Forelimb muscle (tissue), 1 donor: ENCODE data around the gene GATAD1. TPM values are rescaled to one million over a fixed set of nuclear protein-coding genes. Genes with fewer than 3 reads are reported as not detected.
"Not testable (repeated sequence)": the region's sequence is repeated elsewhere in the genome, so short reads cannot be mapped to it uniquely, and the experiment has no call there.

ENCODE experiments used
- DNase-seq: peaks from one replicate; pipeline ENCODE4 v3.0.0-alpha.2; 2013; ENCODE audit warnings: low read depth
- polyA plus RNA-seq: library from polyadenylated mRNA; unstranded; fragments of 120-200 nt; gene quantifications from one replicate; pipeline ENCODE4 v1.2.1, GENCODE V29; 2013; ENCODE audit not compliant: insufficient read length

Gene GATAD1
- 24.9 TPM for polyA plus RNA-seq

GRCh38 chr7:92447345-92448204 lies at the start of gene GATAD1:
GATAD1 (plus strand) TSS chr7:92447482; CDS start chr7:92447730, 248 bp downstream.
- DNase-seq: peak; percentile 82

DNA sequence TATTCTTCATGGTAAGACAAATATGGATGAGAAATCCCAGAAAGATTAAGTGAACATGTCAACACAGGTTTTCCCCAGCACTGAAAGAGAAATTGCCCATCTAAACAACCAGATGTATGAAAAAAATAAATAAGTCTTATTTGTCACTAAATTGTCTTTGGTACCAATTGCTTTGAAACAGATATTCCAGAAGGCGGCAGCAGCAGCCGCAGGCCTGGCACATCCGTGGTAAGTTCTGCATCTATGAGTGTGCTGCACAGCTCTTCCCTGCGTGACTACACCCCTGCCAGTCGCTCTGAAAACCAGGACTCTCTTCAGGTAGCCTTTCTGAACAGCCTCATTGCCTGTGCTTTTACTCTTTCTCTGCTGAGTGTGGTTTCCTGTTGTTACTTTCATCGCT lies 49.7 kb upstream of the GATAD1 start:
- DNase-seq: no peak

- DNase-seq: no peak
Observed at GRCh38 chr7:92400013-92400412, 47.3 kb upstream of the GATAD1 start.

- DNase-seq: no peak
Observed at GRCh38 chr7:92402920-92403759, 44.1 kb upstream of the GATAD1 start.

DNA sequence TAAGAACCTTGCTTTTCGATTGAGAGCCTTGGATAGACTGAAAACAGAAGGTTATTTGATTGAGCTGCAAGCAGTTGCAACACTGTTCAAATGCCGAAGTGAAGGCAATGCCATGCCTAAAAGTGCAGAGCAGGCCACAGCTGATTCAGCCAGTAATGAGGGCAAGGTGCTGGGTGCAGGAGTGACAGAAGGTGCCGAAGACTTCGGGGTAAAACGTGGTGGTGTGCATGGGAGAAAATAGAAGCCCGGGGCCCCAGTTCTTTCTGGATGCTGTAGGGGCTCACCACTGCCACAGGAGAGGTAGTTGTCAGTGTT lies 43.6 kb upstream of the GATAD1 start:
- DNase-seq: no peak

DNA sequence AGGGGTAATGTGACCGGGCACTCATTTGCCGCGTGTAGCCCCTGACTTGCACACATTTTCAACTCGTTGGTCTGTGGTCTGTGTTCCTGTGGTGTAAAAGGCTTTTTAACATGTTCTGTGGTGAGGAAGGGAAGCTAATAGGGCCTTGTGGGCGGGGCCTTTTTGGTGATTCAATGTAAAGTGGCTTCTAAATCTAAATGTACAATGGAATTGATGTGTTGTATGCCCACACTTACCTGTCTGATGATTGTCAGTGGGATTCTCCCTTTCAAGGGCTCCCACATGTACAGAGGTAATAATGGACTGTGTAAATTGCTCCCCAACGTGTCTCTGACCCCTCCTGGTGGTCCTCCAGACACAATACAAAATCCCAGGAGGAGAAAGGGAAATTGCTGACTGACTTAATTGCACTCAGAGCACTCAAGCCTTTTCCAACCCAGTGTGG lies 43.1 kb upstream of the GATAD1 start:
- DNase-seq: no peak

GRCh38 chr7:92409357-92409756 lies 37.9 kb upstream of the GATAD1 start:
- DNase-seq: no peak

GRCh38 chr7:92410162-92410561 lies 37.1 kb upstream of the GATAD1 start:
- DNase-seq: not testable (repeated sequence)

GRCh38 chr7:92412745-92413144 lies 34.5 kb upstream of the GATAD1 start:
- DNase-seq: no peak

- DNase-seq: no peak
Observed at GRCh38 chr7:92413550-92413949, 33.7 kb upstream of the GATAD1 start.

GRCh38 chr7:92415225-92415624 lies 32.1 kb upstream of the GATAD1 start:
- DNase-seq: no peak

GRCh38 chr7:92417913-92418312 lies 29.4 kb upstream of the GATAD1 start:
- DNase-seq: no peak

DNA sequence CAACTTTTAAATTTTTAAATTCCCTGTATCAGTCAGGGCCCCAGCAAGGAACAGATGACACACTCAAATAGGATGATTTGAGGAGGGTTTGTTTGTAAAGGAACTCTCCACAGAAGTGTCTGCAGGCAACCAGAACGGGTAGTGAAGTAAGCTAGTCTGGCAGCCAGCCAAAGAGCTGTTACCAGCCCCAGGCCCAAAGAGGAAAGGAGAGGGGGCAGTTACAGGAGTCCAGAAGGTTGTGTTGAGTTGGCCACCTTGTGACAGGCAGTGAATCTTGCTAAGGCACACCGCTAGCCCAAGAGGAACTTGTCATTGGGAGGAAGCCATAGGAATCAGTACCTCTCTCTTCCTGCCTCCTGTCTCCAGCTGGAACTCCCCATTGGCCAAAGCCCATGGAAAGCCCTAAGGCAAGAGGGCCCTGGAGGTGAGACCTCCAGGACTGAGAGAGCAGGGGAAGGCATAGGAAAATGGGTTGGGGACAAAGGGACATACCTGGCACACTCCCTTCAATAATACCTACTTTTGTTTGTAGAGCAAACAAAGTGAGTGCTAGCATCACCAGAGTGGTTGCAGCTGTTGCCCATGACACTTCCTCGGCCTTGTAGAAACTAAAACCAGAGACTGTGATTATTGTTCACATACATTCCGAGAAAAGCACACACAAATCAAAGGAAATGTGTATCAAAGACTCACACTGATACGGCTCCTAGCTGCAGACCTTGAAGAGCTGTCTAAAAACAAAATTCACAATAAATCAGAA lies 25.4 kb upstream of the GATAD1 start:
- DNase-seq: no peak

DNA sequence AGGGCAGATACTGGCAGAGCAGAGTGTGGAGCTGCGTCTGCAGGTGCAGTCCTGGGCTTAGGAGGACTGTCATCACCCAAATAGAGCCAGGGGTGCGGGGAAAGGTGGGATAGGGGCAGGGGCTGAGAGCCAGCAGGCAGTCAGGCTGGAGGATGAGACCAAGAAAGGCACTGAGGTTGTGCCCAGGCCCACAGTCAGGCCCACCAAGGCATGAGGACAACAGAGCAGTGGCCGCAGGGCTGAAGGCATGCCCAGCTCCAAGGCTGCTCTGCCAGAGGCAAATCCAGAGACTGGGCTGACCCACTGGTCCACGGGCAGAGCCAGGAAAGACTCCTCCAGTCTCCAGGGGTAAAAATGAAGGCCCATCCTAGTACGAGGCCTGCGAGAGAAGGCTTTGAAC lies 24.4 kb upstream of the GATAD1 start:
- no peak for DNase-seq

DNA sequence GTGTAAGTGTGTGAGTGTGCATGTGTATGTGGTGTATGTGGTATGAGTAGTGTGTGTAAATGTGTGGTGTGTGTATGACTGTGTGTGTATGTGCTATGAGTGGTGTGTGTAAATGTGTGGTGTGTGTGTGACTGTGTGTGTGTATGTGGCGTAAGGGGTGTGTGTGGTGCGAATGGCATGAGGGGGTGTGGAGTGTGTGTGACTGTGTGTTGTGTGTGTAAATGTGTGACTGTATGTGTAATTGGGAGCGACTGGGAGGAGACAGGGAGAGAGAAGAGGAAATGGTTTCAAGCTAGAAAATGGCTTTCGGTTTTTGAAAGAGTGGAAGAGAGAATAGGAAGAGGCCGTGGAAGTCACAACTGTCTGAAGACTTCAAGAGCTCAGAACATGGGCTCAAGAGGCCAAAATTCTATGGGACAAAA lies 23.6 kb upstream of the GATAD1 start:
- no peak for DNase-seq

GRCh38 chr7:92425311-92425947 lies 21.9 kb upstream of the GATAD1 start:
- no peak for DNase-seq

DNA sequence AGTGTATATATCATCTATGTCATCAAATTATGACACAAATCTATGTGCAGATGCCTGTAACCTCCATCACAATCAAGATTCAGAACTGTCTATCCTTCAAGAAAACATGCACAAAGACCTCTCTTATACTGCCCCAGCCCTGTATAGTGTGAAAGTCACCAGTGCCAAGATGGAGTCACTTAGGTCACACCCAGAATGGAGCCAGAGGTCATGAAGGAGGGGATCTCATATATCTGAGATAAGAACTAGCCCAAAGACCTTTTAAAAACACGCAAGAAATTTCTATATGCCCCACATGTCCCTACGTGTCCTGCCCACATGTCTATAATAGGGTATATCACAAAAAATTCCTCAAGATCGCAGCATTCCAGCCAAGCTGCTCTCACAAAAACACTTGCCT lies 20.1 kb upstream of the GATAD1 start:
- DNase-seq: no peak

GRCh38 chr7:92432299-92432946 lies 14.9 kb upstream of the GATAD1 start:
- DNase-seq: no peak

GRCh38 chr7:92433019-92433418 lies 14.3 kb upstream of the GATAD1 start:
- no peak for DNase-seq

DNA sequence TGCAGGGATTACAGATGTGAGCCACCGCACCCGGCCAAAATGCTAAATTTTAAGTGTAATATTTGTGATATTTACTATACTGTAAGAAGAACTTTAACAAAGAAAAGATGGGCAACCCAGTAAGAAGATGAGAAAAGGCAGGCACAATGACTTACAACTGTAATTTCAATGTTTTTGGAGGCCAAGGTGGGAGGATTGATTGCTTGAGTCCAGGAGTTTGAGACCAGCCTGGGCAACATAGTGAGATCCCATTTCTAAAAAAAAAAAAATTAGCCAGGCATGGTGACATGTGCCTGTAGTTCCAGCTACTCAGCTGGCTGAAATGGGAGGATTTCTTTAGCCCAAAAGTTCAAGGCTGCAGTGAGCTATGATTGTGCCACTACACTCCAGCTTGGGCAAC lies 11.7 kb upstream of the GATAD1 start:
- DNase-seq: no peak
